ELR (cell line): ENCODE measurements around the gene WDHD1.

Experiments used
- DNase-seq: peaks from one replicate; pipeline ENCODE4 v3.0.0-alpha.2; 2015; ENCODE audit warnings: low read depth

The WDHD1 gene

GRCh38 chr14:54908190-54908589 is 118.7 kb downstream of the WDHD1 start:
- DNase-seq = no peak

DNA sequence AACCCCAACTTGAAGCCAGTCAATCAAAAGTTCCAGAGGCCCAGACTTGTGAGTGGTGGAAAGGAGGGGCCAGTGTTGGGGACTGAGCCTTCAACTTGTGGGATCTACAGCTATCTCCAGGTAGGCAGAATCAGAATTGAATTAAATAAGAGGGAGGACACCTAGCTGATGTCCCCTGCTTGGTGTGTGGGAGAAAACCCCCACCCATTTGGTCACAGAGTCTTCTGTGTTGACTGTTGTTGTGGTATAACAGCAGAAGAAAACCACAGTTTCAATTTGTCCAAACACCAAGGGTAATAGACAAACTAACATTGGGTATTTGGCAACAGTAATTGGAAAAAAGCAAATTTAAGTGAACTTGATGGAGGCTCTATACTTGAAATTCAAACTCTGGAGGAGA is 120.8 kb downstream of the WDHD1 start:
- no peak for DNase-seq

DNA sequence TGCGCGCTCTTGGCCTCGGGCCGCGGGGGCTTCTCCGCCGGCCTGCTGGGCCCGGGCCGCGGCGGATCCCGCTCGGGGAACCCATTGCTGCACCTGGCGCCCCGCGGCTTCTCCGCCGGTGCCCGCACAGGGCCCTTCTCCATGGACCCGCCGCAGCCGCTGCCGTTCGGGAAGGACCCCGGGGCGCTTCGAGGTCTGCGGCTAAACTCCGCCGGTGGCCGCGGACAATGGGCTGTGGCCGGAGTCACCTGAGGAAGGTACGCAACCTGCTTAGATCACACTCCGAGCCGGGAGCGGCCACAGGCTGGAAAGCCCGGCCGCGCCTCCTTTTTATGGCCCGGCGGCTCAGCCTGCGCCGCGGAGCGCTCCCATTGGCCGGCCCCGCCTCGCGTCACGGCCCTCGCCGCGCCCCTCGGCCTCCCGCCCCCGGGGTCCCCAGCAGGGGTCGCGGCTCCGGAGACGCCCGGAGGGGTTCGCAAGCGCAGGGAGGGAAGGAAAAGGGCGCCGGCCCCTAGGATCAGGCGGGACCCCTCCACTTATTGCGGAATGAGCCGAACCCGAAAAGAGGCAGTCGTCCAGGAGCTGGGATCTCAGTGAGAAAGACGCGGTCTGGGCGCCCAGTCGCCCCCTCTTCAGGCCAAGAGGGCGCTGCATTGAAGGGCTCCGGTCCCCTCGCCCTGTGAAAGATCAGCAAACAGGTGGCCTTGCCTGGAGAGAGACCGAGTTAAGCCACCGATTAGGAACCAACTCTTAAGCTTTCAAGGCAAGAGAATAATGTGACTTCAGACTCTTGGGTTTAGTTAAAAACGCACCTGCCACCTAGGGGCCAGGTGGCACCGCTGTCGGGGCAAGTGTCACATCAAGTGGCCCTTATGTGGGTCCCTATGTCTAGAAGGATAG is 124.1 kb downstream of the WDHD1 start, which contains the start of gene GCH1:
GCH1 (minus strand) TSS at position 306 of the 900 bp plus-strand sequence; CDS start at position 143, 163 bp downstream.
- DNase-seq = peak; percentile 70

DNA sequence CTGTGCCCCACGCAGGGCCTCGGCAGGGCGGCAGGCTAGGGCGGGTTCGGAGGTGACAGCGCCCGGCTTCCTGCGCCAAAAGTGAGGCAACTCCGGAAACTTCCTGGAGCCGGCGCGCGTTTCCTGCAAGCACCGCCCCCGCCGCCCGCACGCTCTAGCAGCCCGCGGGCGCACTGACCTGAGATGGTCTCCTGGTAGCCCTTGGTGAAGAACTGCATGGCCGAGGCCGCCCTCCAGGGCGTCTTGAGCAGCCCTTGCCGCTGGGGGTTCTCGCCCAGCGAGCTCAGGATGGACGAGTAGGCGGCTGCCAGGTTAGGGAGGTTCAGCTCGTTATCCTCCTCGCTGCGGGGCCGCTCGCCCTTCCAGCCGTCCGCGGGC is 124.8 kb downstream of the WDHD1 start:
- peak; percentile 82 for DNase-seq

- DNase-seq = no peak
These were observed 125.3 kb downstream of the WDHD1 start for GRCh38 chr14:54901380-54902142.

- no peak for DNase-seq
These were observed 127.3 kb downstream of the WDHD1 start for GRCh38 chr14:54899573-54899972.

DNA sequence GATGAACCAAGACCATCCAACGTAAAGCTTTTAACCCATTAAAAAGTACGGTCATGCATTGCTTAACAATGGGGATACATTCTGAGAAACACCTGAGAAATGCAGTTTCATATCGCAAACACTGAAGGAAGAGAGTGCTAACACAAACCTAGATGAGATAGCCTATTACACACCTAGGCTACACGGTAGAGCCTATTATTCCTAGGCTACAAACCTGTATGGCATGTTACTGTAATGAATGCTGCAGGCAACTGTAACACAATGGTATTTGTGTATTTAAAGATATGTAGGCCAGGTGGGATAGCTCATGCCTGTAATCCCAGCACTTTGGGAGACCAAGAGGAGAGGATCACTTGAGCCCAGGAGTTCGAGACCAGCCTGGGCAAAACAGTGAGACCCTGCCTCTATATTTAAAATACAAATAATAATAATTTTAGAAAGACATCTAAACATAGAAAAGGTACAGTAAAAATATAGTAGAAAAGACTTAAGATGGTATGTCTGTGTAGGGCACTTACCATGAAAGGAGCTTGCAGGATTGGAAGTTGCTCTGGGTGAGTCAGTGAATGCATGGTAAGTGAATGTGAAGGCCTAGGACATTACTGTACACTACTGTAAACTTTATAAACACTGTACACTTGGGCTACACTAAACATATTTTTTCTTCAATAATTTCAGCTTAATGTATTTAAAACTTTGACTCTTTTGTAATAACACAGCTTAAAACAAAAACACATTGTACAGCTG is 128.9 kb downstream of the WDHD1 start:
- DNase-seq = peak; percentile 70

- no peak for DNase-seq
These were observed 131.2 kb downstream of the WDHD1 start for GRCh38 chr14:54895683-54896082.

DNA sequence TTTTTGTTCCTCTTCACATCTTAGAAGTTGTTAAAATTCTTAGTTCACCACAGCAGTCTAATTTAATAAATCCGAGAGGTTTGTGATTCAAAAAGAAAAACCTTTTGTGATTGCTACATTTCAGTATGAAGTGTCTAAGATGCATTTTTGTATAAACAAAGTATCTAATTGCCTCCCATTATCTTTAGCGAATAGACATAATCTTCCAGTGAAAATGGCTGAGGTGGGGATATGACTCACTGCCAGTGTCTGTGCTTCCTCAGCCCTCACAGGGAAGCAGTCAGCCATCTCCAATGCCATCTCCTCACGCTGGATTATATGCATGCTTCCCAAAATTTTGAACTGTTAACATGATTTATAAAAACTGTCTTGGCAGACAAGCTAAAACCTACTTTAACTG is 131.9 kb downstream of the WDHD1 start:
- DNase-seq = peak; percentile 66

- DNase-seq = peak; percentile 88
These were observed 133.6 kb downstream of the WDHD1 start for GRCh38 chr14:54893151-54893760.

DNA sequence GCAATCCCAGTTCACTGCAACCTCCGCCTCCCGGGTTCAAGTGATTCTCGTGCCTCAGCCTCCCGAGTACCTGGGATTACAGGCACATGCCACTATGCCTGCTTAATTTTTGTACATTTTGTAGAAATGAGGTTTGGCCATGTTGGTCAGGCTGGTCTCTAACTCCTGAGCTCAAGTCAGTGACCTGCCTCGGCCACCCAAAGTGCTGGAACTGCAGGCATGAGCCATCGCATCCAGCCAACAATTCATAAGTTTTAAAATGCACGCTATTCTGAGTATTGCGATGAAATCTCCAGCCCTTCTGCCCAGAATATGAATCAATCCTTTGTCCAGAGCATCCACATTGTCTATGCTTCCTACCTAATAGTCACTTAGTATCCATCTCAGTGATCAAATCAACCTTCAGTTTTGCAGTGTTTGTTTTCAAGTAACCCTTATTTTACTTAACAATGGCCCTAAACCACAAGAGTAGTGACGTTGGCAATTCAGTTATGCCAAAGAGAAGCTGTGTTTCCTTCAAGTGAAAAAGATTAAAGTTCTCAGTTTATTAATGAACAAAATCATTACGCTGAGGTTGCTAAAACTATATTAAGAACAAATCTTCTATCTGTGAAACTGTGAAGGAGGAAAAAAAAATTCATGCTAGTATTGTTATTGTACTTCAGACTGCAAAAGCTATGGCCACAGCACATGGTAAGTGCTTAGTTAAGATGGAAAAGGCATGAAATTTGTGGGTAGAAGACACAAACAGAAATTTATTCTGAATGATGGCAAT is 135.2 kb downstream of the WDHD1 start:
- DNase-seq = no peak

DNA sequence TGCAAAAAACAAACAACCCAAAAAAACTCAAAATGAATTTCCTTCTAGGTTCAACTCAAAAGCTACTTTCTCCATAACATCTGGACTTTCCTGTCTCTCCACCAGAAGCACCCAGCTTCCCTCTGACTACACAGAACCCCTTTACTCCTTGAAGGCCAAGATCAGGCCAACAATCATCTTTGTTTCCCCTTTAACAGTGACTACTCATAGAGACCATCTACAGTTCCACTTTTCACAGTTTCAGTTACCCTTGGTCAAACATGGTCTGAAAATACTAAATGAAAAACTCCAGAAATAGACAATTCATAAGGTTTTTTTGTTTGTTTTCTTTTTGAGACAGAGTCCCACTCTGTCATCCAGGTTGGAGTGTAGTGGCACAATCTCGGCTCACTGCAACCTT is 136.1 kb downstream of the WDHD1 start:
- DNase-seq = no peak

GRCh38 chr14:54889919-54890318 is 137.0 kb downstream of the WDHD1 start:
- peak; percentile 33 for DNase-seq
